ENCODE results near the gene GID4. TPM values are rescaled to one million over a fixed set of nuclear protein-coding genes. Genes with fewer than 3 reads are reported as not detected.

The GID4 gene
- polyA plus RNA-seq, 3 donors: 4.1 to 6.0 (median 4.4) TPM

DNA sequence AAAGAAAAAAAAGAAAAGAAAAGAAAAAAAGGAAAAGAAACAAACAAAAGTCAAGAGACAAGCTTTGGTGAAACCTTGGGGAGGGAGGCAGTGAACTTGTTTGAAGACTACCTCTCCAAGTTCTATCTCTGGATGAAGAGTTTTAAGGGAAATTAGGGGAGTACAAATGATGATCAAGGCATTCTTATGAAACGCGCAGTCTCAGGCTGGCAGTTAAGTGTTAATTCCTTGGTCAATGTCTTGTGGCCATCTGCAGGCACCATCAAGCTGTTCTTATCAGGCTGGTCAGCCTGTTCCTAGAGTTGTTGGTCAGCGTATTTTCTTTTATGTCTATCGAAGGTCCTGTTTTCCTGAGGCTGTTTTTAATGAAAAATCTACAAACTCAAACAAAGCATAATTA, 40.3 kb downstream of the GID4 start:
- Histone ChIP-seq H3K36me3 (replicated peaks in 1 of 2; ENCODE audit: control insufficient read depth in 1 of 2, insufficient read depth in 2 of 2, low read length in 2 of 2) (no peaks in the 10 kb centered on the region), H3K27me3 (ENCODE audit: control insufficient read depth in 2 of 2, insufficient read depth in 2 of 2, low read length in 2 of 2) (no peaks in the 10 kb centered on the region), H3K9ac (ENCODE audit: insufficient read depth, low read length, poor library complexity, severe bottlenecking) (no peak overlapping the region), H2AFZ (ENCODE audit: insufficient read depth, low read depth, low read length, poor library complexity, severe bottlenecking) (no peak overlapping the region), H4K20me1 (ENCODE audit: insufficient read depth, low read length) (no peaks in the 10 kb centered on the region), H3K27ac (ENCODE audit: low read depth in 1 of 2, low read length in 2 of 2) (no peak overlapping the region), H3K4me1 (ENCODE audit: control insufficient read depth in 1 of 2, insufficient read depth in 2 of 2, low read length in 2 of 2) (no peaks in the 10 kb centered on the region), H3K4me3 (replicated peaks in 1 of 3; ENCODE audit: low read depth in 2 of 3, low read length in 3 of 3) (no peak overlapping the region), H3K4me2 (replicated peaks; ENCODE audit: extremely low read depth, low read length, poor library complexity, severe bottlenecking) (no peak overlapping the region), H3K79me2 (ENCODE audit: insufficient read depth, low read length) (no peaks in the 10 kb centered on the region), H3K9me3 (replicated peaks in 1 of 2; ENCODE audit: control insufficient read depth in 1 of 2, insufficient read depth in 1 of 2, low read length in 2 of 2) (no peaks in the 10 kb centered on the region)
- TF ChIP-seq, protein P1, sequence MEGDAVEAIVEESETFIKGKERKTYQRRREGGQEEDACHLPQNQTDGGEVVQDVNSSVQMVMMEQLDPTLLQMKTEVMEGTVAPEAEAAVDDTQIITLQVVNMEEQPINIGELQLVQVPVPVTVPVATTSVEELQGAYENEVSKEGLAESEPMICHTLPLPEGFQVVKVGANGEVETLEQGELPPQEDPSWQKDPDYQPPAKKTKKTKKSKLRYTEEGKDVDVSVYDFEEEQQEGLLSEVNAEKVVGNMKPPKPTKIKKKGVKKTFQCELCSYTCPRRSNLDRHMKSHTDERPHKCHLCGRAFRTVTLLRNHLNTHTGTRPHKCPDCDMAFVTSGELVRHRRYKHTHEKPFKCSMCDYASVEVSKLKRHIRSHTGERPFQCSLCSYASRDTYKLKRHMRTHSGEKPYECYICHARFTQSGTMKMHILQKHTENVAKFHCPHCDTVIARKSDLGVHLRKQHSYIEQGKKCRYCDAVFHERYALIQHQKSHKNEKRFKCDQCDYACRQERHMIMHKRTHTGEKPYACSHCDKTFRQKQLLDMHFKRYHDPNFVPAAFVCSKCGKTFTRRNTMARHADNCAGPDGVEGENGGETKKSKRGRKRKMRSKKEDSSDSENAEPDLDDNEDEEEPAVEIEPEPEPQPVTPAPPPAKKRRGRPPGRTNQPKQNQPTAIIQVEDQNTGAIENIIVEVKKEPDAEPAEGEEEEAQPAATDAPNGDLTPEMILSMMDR (IDR thresholded peaks at IDR 0.05): no peak
- Mint-ChIP-seq H3K4me1 (no peaks in the 10 kb centered on the region), H3K36me3 (no peaks in the 10 kb centered on the region), H3K27me3 (ENCODE audit: low read depth in 3 of 3) (peaks cover 6 to 13% (median 10%) of the 10 kb centered on the region in 3 donors), H3K9me3 (no peaks in the 10 kb centered on the region), H3K4me3 (no peak overlapping the region), H3K27ac (peak overlapping the region in 1 of 7 donors; percentile 31)
- DNase-seq: no peak
- intact Hi-C loops (cut with micrococcal nuclease): no loop called here
- 100% methylated on average over 2 of the region's 4 CpGs for WGBS (ENCODE audit: insufficient coverage)

DNA sequence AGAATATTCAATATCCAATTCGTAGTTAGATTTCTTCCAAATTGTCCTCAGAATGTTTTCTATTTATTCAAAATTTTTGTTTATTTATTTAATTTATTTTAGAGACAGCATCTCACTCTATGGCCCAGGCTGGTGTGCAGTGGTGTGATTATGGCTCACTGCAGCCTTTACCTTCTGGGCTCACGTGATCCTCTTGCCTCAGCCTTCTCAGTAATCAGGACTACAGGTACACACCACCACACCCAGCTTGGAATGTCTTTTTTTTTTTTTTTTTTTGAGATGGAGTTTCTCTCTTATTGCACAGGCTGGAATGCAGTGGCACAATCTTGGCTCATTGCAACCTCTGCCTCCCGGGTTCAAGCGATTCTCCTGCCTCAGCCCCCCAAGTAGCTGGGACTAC, 45.0 kb downstream of the GID4 start:
- peaks cover 20% of the 10 kb centered on the region for H3K4me1 Mint-ChIP-seq
- Histone ChIP-seq H3K36me3 (replicated peaks in 1 of 2; ENCODE audit: control insufficient read depth in 1 of 2, insufficient read depth in 2 of 2, low read length in 2 of 2) (no peaks in the 10 kb centered on the region), H3K4me2 (replicated peaks; ENCODE audit: extremely low read depth, low read length, poor library complexity, severe bottlenecking) (no peak overlapping the region), H3K27me3 (ENCODE audit: control insufficient read depth in 2 of 2, insufficient read depth in 2 of 2, low read length in 2 of 2) (no peaks in the 10 kb centered on the region), H3K4me3 (replicated peaks in 1 of 3; ENCODE audit: low read depth in 2 of 3, low read length in 3 of 3) (no peak overlapping the region), H3K27ac (ENCODE audit: low read depth in 1 of 2, low read length in 2 of 2) (no peak overlapping the region), H2AFZ (ENCODE audit: insufficient read depth, low read depth, low read length, poor library complexity, severe bottlenecking) (no peak overlapping the region), H3K9me3 (replicated peaks in 1 of 2; ENCODE audit: control insufficient read depth in 1 of 2, insufficient read depth in 1 of 2, low read length in 2 of 2) (no peaks in the 10 kb centered on the region), H4K20me1 (ENCODE audit: insufficient read depth, low read length) (no peaks in the 10 kb centered on the region), H3K9ac (ENCODE audit: insufficient read depth, low read length, poor library complexity, severe bottlenecking) (no peak overlapping the region), H3K4me1 (ENCODE audit: control insufficient read depth in 1 of 2, insufficient read depth in 2 of 2, low read length in 2 of 2) (peaks cover 11 to 19% of the 10 kb centered on the region in 2 donors), H3K79me2 (ENCODE audit: insufficient read depth, low read length) (peaks cover 21% of the 10 kb centered on the region)
- DNase-seq: no peak
- H3K27me3 Mint-ChIP-seq (ENCODE audit: low read depth in 3 of 3): peaks cover 4 to 7% (median 5%) of the 10 kb centered on the region in 3 donors
- WGBS (ENCODE audit: insufficient coverage): no CpG with 5 or more reads among the region's 4 CpGs
- no peak overlapping the region for H3K27ac Mint-ChIP-seq
- TF ChIP-seq, protein P1 (IDR thresholded peaks at IDR 0.05): no peak
- intact Hi-C loops (cut with micrococcal nuclease): no loop called here
- H3K4me3 Mint-ChIP-seq: no peak overlapping the region
- peaks cover 0 to 3% (median 0%) of the 10 kb centered on the region in 7 donors for H3K9me3 Mint-ChIP-seq
- no peaks in the 10 kb centered on the region for H3K36me3 Mint-ChIP-seq
